NCI-H345 treated with DMSO at 0.1 percent for 48 hours (cell line): ENCODE measurements around the gene FOXS1.
"Not testable (repeated sequence)": the region's sequence is repeated elsewhere in the genome, so short reads cannot be mapped to it uniquely, and the experiment has no call there.

Experiments
- DNase-seq: peaks from one replicate; lab custom pipeline; 2025; ENCODE audit not compliant: unreplicated experiment; lab: John Stamatoyannopoulos, UW

Gene FOXS1

GRCh38 chr20:31824125-31824485 is 21.3 kb downstream of the FOXS1 start:
- DNase-seq = no peak

DNA sequence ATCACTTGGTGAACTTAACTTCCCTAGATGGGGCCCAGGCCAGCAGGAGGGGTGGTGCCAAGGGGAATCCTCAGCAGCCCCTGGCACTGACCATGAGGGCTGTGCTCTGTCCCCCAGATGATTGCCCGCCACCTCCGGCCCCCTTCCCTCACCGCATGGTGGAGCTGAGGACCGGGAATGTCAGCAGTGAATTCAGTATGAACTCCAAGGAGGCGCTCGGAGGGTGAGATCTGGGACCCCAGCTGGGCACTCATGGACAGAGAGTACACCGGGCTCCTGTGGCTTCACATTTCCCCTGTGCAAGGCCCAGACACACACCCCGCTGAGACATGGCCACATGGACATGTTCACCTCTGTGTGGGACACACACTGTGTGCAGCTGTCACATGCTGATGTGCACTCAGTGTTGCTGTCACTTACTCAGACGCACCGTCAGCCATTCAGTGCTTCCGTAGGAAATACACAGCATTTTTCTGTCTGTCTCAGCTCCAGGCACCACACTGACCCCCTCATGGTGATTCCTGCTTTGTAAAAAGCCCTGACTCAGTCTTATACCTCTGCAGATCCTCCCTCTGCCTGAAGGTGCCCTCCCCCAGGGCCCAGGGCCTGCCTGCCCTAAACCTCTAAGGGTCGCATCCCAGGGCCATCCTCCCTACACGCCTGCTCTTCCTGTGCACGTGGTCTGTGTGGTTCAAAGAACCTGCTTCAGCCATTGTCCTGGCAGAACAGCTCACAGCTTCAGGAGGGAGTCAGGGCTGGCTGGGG is 21.9 kb downstream of the FOXS1 start:
- no peak for DNase-seq

DNA sequence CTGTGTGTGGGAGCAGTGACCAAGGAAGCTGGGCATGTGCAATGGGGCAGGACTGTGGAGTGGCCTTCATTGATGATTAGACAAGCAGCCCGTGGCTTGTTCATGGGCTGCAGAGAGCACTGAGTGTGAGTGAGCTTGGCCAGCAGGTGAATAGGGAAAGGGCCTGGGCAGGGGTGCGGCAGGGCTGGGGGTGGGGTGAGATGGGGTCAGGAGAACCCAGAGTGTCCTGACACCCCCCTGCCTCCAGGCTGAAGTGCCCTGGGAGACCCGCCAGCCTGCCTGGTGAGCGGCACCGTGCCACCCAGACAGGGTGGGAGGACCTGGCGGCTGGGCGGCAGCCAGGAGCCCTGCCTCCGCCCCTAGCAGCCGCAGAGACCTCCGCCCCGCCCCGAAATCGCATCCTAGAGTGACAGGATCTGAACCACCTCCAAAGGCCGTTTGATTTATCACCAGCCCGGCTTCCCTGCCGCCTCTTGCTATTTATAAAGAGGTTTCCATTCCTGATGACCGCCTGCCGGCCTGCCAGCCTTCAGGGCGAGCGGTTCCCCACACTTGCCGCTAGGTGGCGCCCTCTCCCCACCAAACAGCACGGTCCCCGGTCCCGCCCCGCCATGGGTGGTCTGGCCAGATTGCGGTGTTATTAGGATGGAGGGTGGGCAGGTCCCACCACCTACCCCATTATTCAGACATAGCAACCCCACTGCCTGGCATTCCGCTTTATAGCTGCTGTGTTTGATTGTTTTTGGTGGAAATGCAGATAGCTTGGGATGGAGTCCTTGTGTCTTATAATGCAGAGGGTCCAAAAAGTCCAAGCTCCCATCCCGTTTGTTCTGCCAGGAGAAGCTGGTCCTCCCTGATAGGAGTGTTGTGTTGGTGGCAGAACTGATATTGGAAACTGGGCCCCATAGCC is 22.7 kb downstream of the FOXS1 start:
- peak; percentile 81 for DNase-seq

DNA sequence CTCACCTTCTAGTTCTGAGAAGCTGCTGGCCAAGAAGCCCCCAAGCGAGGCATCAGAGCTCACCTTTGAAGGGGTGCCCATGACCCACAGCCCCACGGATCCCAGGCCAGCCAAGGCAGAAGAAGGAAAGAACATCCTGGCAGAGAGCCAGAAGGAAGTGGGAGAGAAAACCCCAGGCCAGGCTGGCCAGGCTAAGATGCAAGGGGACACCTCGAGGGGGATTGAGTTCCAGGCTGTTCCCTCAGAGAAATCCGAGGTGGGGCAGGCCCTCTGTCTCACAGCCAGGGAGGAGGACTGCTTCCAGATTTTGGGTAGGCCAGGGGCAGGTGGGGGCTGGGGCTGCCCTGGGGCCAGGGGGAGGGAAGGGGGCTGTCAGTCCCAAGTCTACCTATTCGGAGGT is 24.0 kb downstream of the FOXS1 start:
- DNase-seq = no peak

DNA sequence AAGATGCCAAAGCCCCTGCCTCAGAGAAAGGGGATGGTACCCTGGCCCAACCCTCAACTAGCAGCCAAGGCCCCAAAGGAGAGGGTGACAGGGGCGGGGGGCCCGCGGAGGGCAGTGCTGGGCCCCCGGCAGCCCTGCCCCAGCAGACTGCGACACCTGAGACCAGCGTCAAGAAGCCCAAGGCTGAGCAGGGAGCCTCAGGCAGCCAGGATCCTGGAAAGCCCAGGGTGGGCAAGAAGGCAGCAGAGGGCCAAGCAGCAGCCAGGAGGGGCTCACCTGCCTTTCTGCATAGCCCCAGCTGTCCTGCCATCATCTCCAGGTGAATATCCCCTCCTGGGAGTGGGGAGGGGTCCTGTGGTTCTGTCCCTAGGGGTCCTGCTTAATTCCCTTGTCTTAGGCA is 25.2 kb downstream of the FOXS1 start:
- no peak for DNase-seq

DNA sequence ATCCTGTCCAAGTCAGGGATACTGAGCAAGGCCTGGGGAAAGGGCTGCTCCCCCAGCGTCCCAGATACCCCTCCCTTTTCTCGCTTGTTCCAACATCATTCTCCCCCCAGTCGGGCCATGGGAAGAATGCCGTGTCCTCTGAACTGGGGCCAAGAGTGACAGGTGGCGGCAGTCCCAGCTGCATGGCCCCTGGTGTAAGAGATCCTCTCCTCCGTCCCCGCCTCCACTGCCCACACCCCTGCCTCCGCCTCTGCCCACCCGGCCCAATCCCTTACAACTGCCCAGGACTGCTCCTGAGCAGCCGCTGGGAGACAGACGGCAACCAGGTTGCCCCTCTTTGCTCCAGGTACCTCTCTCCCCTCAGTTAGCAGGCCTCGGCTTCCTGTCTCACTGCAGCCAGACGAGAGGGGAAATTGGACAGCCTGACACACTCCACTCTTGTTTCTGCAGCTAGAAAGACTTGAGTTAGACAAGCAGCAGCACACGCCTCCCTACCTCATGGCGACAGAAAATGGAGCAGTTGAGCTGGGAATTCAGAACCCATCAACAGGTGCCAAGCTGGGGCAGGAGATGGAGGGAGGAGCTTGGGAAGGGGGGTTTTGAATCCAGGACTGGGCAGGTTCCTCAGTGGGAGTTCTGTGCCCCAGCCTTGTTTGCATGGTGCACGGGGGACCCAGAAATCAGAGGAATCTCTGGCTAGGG is 26.2 kb downstream of the FOXS1 start, which contains the start of gene MYLK2:
MYLK2 (plus strand) TSS at position 274 of the 702 bp plus-strand sequence; CDS start at position 499, 225 bp downstream.
- no peak for DNase-seq

GRCh38 chr20:31818376-31818908 is 27.0 kb downstream of the FOXS1 start:
- no peak for DNase-seq

- DNase-seq = no peak
These were observed 27.9 kb downstream of the FOXS1 start for GRCh38 chr20:31817461-31817860.

DNA sequence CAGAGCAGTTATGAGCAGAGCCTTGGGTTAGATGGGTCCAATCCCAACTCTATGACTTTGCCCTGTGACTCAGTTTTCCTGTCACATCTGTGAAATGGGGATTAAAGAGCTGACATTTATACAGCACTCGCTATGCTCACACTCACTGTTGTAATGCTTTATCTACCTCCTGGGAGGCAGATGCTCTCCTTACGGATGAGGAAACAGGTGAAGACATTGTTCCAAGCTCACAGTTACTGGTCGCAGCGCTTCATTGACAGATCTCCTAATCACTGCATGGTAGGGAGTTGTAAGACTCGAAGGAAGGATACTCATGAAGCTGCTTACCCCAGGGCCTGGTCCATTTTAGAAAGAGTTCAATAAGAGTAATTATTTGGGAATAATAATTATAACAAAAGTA is 29.2 kb downstream of the FOXS1 start:
- no peak for DNase-seq

GRCh38 chr20:31815408-31816188 is 29.8 kb downstream of the FOXS1 start:
- DNase-seq = no peak

DNA sequence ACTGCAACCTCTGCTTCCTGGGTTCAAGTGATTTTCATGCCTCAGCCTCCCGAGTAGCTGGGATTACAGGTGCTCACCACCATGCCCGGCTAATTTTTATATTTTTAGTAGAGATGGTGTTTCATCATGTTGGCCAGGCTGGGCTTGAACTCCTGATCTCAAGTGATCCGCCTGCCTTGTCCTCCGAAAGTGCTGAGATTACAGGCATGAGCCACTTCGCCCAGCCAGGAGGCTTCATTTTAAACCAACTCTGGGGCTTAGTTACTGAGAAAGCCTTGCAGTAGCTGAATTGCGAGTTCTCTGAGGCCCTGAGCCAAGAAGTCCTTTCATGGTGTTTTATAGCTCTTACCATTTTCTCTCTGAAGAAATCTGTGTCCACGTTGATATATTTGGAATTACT is 31.3 kb downstream of the FOXS1 start:
- not testable (repeated sequence) for DNase-seq

GRCh38 chr20:31813611-31814010 is 31.8 kb downstream of the FOXS1 start:
- no peak for DNase-seq

DNA sequence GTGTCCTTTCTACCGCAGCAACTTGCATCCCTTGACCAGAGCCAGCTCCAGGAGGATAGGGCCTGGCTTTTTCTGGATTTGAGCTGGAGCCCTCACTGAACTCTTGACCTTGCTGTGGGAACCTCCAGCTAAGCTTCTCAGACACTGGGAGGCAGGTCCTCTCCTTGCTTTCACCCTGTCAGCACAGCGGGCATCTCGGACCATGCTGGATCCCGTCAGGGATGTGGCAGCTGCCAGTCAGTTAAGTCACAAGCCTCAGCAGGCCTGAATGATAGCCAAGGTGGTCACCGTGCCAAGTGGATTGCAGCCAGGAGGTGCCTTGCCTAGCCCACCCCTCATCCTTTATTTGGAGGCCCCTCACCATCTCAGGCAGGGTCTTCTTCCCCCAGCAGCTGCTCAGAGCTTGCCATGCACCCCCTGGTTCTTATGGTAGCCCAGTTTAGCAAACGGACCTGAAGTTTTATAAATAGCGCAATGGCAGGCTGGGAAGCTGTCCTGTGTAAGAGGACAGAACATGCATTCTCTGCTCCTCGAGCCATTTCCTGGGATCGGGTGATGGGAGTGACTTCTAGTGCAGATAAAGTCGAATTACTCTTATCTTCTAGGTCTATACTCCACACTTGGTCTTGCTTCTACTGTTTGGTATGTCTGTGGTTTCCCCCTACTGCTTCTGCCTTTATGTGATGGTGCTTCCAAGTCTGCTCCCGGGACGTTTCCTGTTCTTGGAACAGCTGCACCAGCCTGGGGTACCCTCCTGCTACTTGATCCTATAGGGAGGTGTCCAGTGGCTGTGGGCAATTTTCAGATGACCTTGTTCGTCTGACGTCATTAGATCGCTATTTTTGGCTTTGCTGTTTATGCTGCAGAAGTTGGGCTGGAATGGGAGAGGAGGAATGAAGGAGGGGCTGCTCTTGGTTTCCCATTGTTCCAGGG is 33.3 kb downstream of the FOXS1 start:
- DNase-seq = no peak

DNA sequence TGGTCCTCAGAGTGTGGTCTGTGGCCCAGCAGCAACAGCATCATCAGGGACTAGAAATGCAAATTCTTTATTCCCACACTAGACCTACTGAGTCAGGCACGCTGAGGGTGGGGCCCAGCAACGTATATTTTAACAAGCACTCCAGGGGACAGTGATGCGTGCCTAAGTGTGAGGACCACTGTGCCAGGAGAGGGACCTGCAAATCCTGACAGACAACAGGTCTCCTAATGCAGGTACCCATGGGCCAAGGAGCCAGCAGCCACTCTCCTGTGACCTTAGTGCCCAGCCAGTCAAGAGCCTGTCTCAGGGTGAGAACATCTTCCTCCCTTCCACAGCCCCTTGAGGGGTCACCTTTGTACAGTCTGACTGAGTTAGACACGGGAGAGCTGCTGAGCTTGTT is 34.2 kb downstream of the FOXS1 start:
- DNase-seq = no peak

- no peak for DNase-seq
These were observed 35.7 kb downstream of the FOXS1 start for GRCh38 chr20:31809661-31810060.

GRCh38 chr20:31808481-31808880 is 36.9 kb downstream of the FOXS1 start:
- DNase-seq = no peak

- no peak for DNase-seq
These were observed 38.6 kb downstream of the FOXS1 start for GRCh38 chr20:31806564-31807355.

DNA sequence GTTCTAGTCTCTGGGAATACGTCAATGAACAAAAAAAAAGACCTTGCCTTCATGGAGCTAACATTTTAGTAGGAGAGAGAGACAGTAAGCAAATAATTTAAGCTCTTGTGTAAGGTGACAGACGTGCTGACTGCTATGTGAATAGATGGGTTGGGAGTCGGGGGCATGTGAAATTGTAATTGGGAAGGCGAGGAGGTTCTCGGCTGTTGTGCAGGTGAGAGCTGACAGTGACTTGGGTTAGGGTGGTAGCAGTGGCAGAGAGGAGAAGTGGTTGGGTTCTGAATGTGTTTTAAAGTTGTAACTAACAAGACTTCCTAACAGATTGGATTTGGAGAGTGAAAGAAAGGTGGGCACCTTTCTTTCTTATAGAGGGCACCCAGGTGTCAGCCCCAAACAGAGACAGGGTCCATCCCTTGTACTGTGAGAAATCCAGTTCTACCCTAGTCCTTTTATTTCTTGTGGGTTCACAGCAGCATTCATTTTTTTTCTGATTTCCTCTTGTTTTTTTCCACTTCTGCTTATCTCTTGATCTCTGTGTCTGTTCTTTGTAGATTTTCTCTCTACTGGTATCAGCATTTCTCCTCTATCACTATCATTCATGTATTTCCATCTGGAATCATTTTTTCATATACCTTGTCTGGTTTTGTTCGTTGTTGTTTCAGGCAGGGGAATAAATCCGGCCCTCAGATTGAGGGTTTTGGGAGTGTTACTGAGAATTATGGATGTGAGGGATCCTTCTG is 41.7 kb downstream of the FOXS1 start:
- DNase-seq = no peak
